Astrocyte of the cerebellum (primary cell): ENCODE measurements around the gene USP24.

ENCODE experiments used
- DNase-seq: peaks from one replicate; pipeline ENCODE4 v3.0.0-alpha.2; 2011; ENCODE audit warnings: low read depth
- H3K4me3 ChIP-seq: 2 replicates; pipeline ENCODE4 v1.5.1; 2011; ENCODE audit warnings: mild to moderate bottlenecking, low read depth, low read length, moderate library complexity
- in situ Hi-C: cut with HindIII; loops from 2 replicates; pipeline ENCODE4 v1.10.0; 2017; ENCODE audit warnings: low sequenced_read_pairs
- TF ChIP-seq, protein P1 (sequence below): IDR thresholded peaks from 2 replicates; pipeline ENCODE4 v1.5.1; 2012; ENCODE audit warnings: low read length, low read depth, moderate library complexity, mild to moderate bottlenecking; ENCODE audit errors: missing control alignments

Gene USP24

DNA sequence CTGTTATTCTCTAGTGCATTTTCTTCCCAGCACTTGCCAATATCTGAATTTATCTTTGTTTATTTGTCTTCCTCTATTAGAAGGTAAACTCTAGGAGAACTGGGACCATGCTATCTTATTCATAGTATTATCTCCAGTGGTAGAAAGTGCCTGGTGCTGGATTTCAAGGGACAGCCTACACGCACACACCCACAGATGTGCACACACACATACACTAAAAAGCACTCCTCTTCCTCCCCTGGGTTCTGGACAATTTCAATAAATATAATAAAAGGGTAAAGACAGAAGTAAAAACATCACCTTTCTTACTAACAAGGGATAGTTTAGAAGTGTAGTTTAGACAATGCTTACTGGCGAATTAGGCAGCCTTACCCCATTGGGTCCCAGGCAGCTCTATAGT lies 28.5 kb upstream of the USP24 start:
- DNase-seq: no peak
- TF ChIP-seq, protein P1, sequence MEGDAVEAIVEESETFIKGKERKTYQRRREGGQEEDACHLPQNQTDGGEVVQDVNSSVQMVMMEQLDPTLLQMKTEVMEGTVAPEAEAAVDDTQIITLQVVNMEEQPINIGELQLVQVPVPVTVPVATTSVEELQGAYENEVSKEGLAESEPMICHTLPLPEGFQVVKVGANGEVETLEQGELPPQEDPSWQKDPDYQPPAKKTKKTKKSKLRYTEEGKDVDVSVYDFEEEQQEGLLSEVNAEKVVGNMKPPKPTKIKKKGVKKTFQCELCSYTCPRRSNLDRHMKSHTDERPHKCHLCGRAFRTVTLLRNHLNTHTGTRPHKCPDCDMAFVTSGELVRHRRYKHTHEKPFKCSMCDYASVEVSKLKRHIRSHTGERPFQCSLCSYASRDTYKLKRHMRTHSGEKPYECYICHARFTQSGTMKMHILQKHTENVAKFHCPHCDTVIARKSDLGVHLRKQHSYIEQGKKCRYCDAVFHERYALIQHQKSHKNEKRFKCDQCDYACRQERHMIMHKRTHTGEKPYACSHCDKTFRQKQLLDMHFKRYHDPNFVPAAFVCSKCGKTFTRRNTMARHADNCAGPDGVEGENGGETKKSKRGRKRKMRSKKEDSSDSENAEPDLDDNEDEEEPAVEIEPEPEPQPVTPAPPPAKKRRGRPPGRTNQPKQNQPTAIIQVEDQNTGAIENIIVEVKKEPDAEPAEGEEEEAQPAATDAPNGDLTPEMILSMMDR: no peak
- in situ Hi-C loops: no loop called here
- no peak overlapping the region for H3K4me3 ChIP-seq

DNA sequence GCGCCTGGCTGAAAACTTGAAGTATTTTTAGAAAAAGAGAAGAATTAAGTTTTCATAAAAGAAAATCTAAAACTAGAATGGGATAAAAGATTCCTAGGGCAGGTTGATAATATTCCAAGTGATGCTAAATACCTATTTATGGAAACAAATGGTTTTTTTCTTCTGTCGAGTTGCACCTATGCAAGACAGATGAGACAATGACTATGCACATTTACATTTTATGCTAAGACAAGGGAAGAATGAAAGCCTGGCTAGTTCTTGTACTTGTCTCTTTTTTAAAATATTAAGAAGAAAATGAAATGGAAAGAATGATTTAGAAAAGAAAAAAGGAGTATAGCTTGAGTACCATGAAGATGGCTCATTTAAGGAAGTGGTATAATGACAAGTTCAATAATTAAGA lies 24.4 kb upstream of the USP24 start:
- in situ Hi-C loops: no loop called here
- DNase-seq: no peak
- H3K4me3 ChIP-seq: no peak overlapping the region
- TF ChIP-seq, protein P1: no peak

DNA sequence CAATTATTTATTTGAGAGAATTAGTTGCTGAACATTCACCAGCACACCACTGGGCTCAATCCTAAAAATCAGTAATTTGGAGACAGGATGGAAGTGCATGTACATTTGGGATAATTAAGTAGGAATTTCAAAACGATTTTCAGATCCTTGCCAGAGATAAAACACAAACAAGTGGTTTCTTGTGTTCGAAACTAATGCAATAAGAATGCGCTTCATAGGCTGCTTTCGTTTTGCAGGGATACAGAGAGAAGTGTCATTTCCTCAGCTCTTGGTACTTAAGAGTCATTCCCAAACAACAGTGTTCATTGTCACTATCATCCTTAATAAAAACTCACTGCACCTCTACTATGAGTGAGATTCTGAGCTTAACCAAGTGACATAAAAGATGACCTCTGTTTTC lies 20.6 kb upstream of the USP24 start:
- H3K4me3 ChIP-seq: no peak overlapping the region
- in situ Hi-C loops: no loop called here
- peak; percentile 65 for DNase-seq
- TF ChIP-seq, protein P1: no peak

DNA sequence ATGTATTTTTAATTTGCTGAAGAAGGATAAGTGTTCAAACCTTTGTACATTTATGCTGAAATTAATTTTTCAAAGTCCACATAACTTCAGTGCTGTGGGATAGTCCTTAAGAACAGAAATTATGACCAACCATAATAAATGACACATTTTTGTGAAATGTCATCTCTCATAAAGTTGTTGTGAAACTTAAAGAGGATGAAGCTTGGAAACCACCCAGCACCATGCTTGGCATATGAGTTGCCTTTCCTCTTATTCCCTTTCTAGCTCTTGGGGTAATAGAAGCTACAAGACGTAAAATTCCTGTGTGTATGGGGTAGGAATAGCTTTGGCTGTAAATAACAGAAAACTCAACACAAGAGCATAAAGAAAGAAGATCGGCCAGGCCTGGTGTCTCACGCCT lies 18.9 kb upstream of the USP24 start:
- DNase-seq: no peak
- in situ Hi-C loops: no loop called here
- no peak overlapping the region for H3K4me3 ChIP-seq
- TF ChIP-seq, protein P1: no peak

DNA sequence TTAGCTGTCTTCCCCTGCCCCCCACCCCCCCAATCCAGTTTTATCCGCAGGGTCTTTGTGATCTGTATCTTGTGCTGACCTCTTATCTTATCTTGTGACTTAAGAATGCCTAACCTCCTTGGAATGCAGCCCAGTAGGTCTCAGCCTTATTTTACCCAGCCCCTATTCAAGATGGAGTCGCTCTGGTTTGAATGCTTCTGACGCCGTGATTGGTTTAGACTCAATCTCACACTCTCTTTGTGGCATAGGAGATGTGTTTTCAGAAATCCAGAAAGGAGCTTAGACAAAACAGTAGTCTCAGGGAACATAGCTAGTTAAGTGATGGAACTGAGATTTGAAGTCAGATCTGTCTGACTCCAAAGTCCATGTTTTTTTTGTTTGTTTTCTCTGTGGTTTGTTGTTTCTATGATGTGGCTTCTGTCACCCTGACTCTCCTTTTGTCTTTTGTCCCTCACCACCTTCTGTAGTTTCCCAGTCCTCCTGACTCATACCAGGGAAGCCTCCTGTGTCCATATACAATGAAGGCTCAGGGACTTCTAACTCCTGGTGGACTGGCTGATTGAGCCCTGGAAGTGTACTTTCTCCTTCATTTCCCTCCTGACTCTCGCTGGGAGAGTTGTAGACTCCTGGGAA lies 18.1 kb upstream of the USP24 start:
- no peak for DNase-seq
- in situ Hi-C loops: no loop called here
- TF ChIP-seq, protein P1: no peak
- no peak overlapping the region for H3K4me3 ChIP-seq

DNA sequence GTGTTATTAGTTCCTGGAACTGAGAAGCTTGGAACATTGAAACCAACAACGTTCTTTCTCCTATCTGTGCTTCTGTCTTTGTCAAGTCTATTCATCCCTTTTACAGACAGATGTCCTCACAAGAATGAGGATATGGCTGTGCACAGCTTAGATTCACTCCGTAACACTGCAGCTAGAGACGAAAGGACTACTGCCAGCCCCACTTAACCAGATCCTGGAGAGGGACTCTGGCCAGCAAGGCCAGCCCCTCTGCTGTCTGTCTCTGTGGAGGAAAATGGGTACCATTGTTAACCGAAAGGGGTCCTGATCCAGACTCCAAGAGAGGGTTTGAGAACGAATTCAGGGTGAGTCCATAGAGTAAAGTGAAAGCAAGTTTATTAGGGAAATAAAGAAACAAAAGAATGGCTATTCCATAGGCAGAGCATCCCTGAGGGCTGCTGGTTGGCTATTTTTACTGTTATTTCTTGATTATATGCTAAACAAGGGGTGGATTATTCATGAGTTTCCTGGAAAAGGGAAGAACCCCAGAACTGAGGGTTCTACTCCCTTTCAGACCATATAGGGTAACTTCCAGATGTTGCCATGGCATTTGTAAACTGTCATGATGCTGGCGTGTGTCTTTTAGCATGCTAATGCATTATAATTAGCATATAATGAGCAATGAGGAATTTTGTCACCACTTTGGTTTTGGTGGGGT lies 17.4 kb upstream of the USP24 start:
- DNase-seq: no peak
- TF ChIP-seq, protein P1: no peak
- in situ Hi-C loops: no loop called here
- H3K4me3 ChIP-seq: no peak overlapping the region
